ENCODE measurements around the gene CRP.
"Not testable (repeated sequence)": the region's sequence is repeated elsewhere in the genome, so short reads cannot be mapped to it uniquely, and the experiment has no call there.

DNA sequence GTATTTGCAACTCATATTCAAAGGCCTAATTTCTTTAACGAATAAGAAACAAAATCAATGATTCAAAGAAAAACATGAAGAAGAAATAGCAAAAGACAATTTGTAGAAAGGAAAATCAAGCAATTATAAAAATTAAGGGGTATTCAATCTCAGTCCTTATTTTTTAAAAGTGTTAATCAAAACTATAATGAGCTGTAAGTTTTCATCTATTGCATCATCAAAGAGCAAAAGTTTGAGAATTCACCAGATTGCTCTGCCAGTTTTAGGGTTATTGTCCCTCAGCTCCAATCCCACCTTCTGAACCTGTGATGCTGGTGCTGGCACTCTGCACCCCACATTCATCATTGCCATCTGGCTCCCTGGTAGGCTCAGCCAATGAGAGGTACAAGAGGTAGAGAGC lies 42.0 kb downstream of the CRP start:
- TF ChIP-seq POLR2A (IDR thresholded peaks at IDR 0.05), result not testable (repeated sequence)
- TF ChIP-seq, protein P1, sequence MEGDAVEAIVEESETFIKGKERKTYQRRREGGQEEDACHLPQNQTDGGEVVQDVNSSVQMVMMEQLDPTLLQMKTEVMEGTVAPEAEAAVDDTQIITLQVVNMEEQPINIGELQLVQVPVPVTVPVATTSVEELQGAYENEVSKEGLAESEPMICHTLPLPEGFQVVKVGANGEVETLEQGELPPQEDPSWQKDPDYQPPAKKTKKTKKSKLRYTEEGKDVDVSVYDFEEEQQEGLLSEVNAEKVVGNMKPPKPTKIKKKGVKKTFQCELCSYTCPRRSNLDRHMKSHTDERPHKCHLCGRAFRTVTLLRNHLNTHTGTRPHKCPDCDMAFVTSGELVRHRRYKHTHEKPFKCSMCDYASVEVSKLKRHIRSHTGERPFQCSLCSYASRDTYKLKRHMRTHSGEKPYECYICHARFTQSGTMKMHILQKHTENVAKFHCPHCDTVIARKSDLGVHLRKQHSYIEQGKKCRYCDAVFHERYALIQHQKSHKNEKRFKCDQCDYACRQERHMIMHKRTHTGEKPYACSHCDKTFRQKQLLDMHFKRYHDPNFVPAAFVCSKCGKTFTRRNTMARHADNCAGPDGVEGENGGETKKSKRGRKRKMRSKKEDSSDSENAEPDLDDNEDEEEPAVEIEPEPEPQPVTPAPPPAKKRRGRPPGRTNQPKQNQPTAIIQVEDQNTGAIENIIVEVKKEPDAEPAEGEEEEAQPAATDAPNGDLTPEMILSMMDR (IDR thresholded peaks at IDR 0.05), result not testable (repeated sequence)
